A549 (cell line): ENCODE results near the gene CRK. TPM values are rescaled to one million over a fixed set of nuclear protein-coding genes. Genes with fewer than 3 reads are reported as not detected.

Experiments
- ATAC-seq, 2 experiments: fragments of 200-7000 bp in 1 of 2; fragments of >200 bp in 1 of 2; cut with Nextera tagmentation in 1 of 2; cut with Tn5 transposase in 1 of 2; 3 replicates each; pipeline versions ENCODE4 v1.8.0 to v1.9.1; 2018 to 2020; ENCODE audit warnings: mild to moderate bottlenecking in 1 of 2, moderate library complexity in 1 of 2
- CTCF ChIA-PET: fragments of 300-600 bp; sonication (Branson Sonifier 250); formaldehyde crosslinking; extraction: SDS; loops from one replicate; lab custom pipeline; 2021; ENCODE audit warnings: antibody characterized with exemption, inconsistent platforms; lab: Yijun Ruan, JAX
- POLR2A ChIA-PET: fragments of 350-600 bp; formaldehyde crosslinking; extraction: SDS; loops from one replicate; lab custom pipeline; 2021; ENCODE audit warnings: antibody characterized with exemption, inconsistent platforms; lab: Yijun Ruan, JAX
- DNase-seq, 2 experiments: peaks; one replicate each; pipeline versions ENCODE4 v3.0.0 to v3.0.0-alpha.2; 2011 to 2016; ENCODE audit warnings: low read depth in 1 of 2, low spot score in 1 of 2
- FAIRE-seq: peaks from 2 replicates; lab custom pipeline; 2011; peaks lifted over from hg19 to GRCh38; lab: Jason Lieb, UNC
- H3K27ac ChIP-seq, 2 experiments: fragments of >200 bp; sonication (Bioruptor Twin); formaldehyde crosslinking; 3 replicates each; pipeline ENCODE4 v1.5.1; 2016 to 2017
- H3K4me1 ChIP-seq: fragments of >200 bp; sonication (Bioruptor Twin); formaldehyde crosslinking; 3 replicates; pipeline ENCODE4 v1.6.1; 2016
- H3K4me2 ChIP-seq: fragments of >200 bp; sonication (Bioruptor Twin); formaldehyde crosslinking; 3 replicates; pipeline ENCODE4 v1.6.1; 2016
- H3K4me3 ChIP-seq: fragments of >200 bp; sonication (Bioruptor Twin); formaldehyde crosslinking; 3 replicates; pipeline ENCODE4 v1.5.1; 2016
- H3K9me3 ChIP-seq: fragments of >200 bp; sonication (Bioruptor Twin); formaldehyde crosslinking; 3 replicates; pipeline ENCODE4 v1.6.1; 2016
- CBX2 ChIP-seq: fragments of 200-600 bp; sonication (generic); IDR thresholded peaks from 2 replicates; pipeline ENCODE4 v1.6.1; 2016; ENCODE audit warnings: low read depth, mild to moderate bottlenecking, borderline replicate concordance
- EHMT2 ChIP-seq: fragments of 200-600 bp; sonication (generic); IDR thresholded peaks from 2 replicates; pipeline ENCODE4 v1.6.1; 2016; ENCODE audit warnings: antibody characterized with exemption, low read depth, mild to moderate bottlenecking, moderate library complexity
- EP300 ChIP-seq, 2 experiments: fragments of >200 bp; sonication (Bioruptor Twin); formaldehyde crosslinking; IDR thresholded peaks; 2 replicates in 1 of 2; 3 replicates in 1 of 2; pipeline ENCODE4 v1.6.1; 2016 to 2017
- FOSB ChIP-seq: fragments of 250-450 bp; sonication (Bioruptor Pico); IDR thresholded peaks from 2 replicates; pipeline ENCODE4 v1.5.0; 2020; ENCODE audit warnings: mild to moderate bottlenecking, moderate library complexity
- GATA3 ChIP-seq: IDR thresholded peaks from 2 replicates; pipeline ENCODE4 v1.6.1; 2012; ENCODE audit warnings: borderline replicate concordance
- HDAC2 ChIP-seq: fragments of 200-600 bp; sonication (generic); IDR thresholded peaks from 2 replicates; pipeline ENCODE4 v1.6.1; 2016
- HEYL ChIP-seq: fragments of 250-450 bp; sonication (Bioruptor Pico); IDR thresholded peaks from 2 replicates; pipeline ENCODE4 v1.8.0; 2021; ENCODE audit warnings: mild to moderate bottlenecking, moderate library complexity
- HOXA7 ChIP-seq: fragments of 250-450 bp; sonication (Bioruptor Pico); IDR thresholded peaks from 2 replicates; pipeline ENCODE4 v1.5.0; 2020; ENCODE audit warnings: mild to moderate bottlenecking, moderate library complexity
- HOXB13 ChIP-seq: fragments of 250-450 bp; sonication (Bioruptor Pico); IDR thresholded peaks from 2 replicates; pipeline ENCODE4 v1.5.0; 2020; ENCODE audit warnings: low read depth, mild to moderate bottlenecking, moderate library complexity
- JUNB ChIP-seq: fragments of >200 bp; sonication (Bioruptor Twin); formaldehyde crosslinking; IDR thresholded peaks from 2 replicates; pipeline ENCODE4 v1.6.1; 2016
- KDM5A ChIP-seq: fragments of 200-600 bp; sonication (generic); IDR thresholded peaks from 2 replicates; pipeline ENCODE4 v1.6.1; 2016; ENCODE audit warnings: antibody characterized with exemption, mild to moderate bottlenecking
- MAFK ChIP-seq: fragments of 450-650 bp; IDR thresholded peaks from 2 replicates; pipeline ENCODE4 v1.6.1; 2014; ENCODE audit not compliant: partially characterized antibody
- NFE2L2 ChIP-seq: fragments of 150-350 bp; conservative IDR thresholded peaks from 2 replicates; pipeline ENCODE4 v1.6.1; 2014; ENCODE audit warnings: low read length
- NPAS2 ChIP-seq: fragments of 250-450 bp; sonication (Bioruptor Pico); IDR thresholded peaks from 2 replicates; pipeline ENCODE4 v1.8.0; 2022; ENCODE audit warnings: mild to moderate bottlenecking, moderate library complexity, borderline replicate concordance
- NR3C1 ChIP-seq: fragments of >200 bp; sonication (Bioruptor Twin); formaldehyde crosslinking; IDR thresholded peaks from 3 replicates; pipeline ENCODE4 v1.6.1; 2017
- PHF8 ChIP-seq: fragments of 200-600 bp; sonication (generic); IDR thresholded peaks from 2 replicates; pipeline ENCODE4 v1.6.1; 2016; ENCODE audit warnings: low read depth, mild to moderate bottlenecking, antibody characterized with exemption, moderate library complexity, borderline replicate concordance
- POLR2A ChIP-seq: IDR thresholded peaks from 2 replicates; pipeline ENCODE4 v1.6.1; 2012; ENCODE audit warnings: mild to moderate bottlenecking, low read length
- RARB ChIP-seq: fragments of 250-450 bp; sonication (Bioruptor Pico); IDR thresholded peaks from 2 replicates; pipeline ENCODE4 v1.8.0; 2021; ENCODE audit warnings: mild to moderate bottlenecking, moderate library complexity
- RCOR1 ChIP-seq: fragments of 150-350 bp; IDR thresholded peaks from 2 replicates; pipeline ENCODE4 v1.6.1; 2014; ENCODE audit warnings: antibody characterized with exemption, low read length, low read depth
- REST ChIP-seq: fragments of 200-600 bp; sonication (generic); IDR thresholded peaks from 2 replicates; pipeline ENCODE4 v1.6.1; 2016; ENCODE audit warnings: antibody characterized with exemption, mild to moderate bottlenecking, moderate library complexity
- RNF2 ChIP-seq: fragments of 200-600 bp; sonication (generic); IDR thresholded peaks from 2 replicates; pipeline ENCODE4 v1.6.1; 2016; ENCODE audit warnings: low read depth, mild to moderate bottlenecking, antibody characterized with exemption, moderate library complexity, borderline replicate concordance
- SREBF2 ChIP-seq: fragments of 450-650 bp; IDR thresholded peaks from 2 replicates; pipeline ENCODE4 v1.6.1; 2014; ENCODE audit warnings: mild to moderate bottlenecking, moderate library complexity
- TFCP2L1 ChIP-seq: fragments of 250-450 bp; sonication (Bioruptor Pico); IDR thresholded peaks from 2 replicates; pipeline ENCODE4 v1.5.0; 2021; ENCODE audit warnings: mild to moderate bottlenecking
- TP53 ChIP-seq: fragments of 250-450 bp; sonication (Bioruptor Pico); IDR thresholded peaks from 2 replicates; pipeline ENCODE4 v1.5.0; 2021; ENCODE audit warnings: mild to moderate bottlenecking, moderate library complexity
- ZC3H11A ChIP-seq: fragments of 450-650 bp; IDR thresholded peaks from 2 replicates; pipeline ENCODE4 v1.6.1; 2014; ENCODE audit warnings: antibody characterized with exemption, mild to moderate bottlenecking
- ZNF302 ChIP-seq: fragments of 250-450 bp; sonication (Bioruptor Pico); IDR thresholded peaks from 2 replicates; pipeline ENCODE4 v1.9.0; 2021; ENCODE audit warnings: inconsistent platforms, mild to moderate bottlenecking, moderate library complexity
- WGBS: methylation state at CpG from one replicate; pipeline ENCODE4 v1.1.6; 2017; ENCODE audit errors: missing lambda C conversion rate; 5-methylcytosine and 5-hydroxymethylcytosine counted together
- polyA plus RNA-seq, 4 experiments: library from polyadenylated mRNA; depleted of rRNA in 3 of 4; stranded (reverse); fragments of >200 nt; fragmentation: RNase III in 1 of 4; extraction: RNeasy Plus Mini Kit Qiagen cat#74134 plus additional on column Dnase treatment in 1 of 4; gene quantifications; 2 replicates in 3 of 4; 3 replicates in 1 of 4; pipeline ENCODE4 v1.2.3, GENCODE V29; 2011 to 2017
- TF ChIP-seq, protein P1 (sequence below): IDR thresholded peaks from 2 replicates; pipeline ENCODE4 v1.6.1; 2012; ENCODE audit warnings: low read depth, borderline replicate concordance
- TF ChIP-seq, protein P2 (sequence below): IDR thresholded peaks from 2 replicates; pipeline ENCODE4 v1.6.1; 2012
- TF ChIP-seq, protein P3 (sequence below): fragments of >200 bp; sonication (Bioruptor Twin); formaldehyde crosslinking; IDR thresholded peaks from 2 replicates; pipeline ENCODE4 v1.6.1; 2016
- TF ChIP-seq, protein P4 (sequence below): fragments of >200 bp; sonication (Bioruptor Twin); formaldehyde crosslinking; IDR thresholded peaks from 3 replicates; pipeline ENCODE4 v1.6.1; 2016

The CRK gene
- polyA plus RNA-seq, 2 of the 4 experiments (the other 2 are of a cell fraction): 76.5 to 124 TPM

GRCh38 chr17:1413281-1413791 lies 42.7 kb downstream of the CRK start (continued):
- TF ChIP-seq HOXB13 (CRISPR knock-in tag) (no peak), TP53 (CRISPR knock-in tag) (no peak), RNF2 (no peak), KDM5A (no peak), ZNF302 (CRISPR knock-in tag) (no peak), HOXA7 (CRISPR knock-in tag) (no peak), ZC3H11A (no peak)

DNA sequence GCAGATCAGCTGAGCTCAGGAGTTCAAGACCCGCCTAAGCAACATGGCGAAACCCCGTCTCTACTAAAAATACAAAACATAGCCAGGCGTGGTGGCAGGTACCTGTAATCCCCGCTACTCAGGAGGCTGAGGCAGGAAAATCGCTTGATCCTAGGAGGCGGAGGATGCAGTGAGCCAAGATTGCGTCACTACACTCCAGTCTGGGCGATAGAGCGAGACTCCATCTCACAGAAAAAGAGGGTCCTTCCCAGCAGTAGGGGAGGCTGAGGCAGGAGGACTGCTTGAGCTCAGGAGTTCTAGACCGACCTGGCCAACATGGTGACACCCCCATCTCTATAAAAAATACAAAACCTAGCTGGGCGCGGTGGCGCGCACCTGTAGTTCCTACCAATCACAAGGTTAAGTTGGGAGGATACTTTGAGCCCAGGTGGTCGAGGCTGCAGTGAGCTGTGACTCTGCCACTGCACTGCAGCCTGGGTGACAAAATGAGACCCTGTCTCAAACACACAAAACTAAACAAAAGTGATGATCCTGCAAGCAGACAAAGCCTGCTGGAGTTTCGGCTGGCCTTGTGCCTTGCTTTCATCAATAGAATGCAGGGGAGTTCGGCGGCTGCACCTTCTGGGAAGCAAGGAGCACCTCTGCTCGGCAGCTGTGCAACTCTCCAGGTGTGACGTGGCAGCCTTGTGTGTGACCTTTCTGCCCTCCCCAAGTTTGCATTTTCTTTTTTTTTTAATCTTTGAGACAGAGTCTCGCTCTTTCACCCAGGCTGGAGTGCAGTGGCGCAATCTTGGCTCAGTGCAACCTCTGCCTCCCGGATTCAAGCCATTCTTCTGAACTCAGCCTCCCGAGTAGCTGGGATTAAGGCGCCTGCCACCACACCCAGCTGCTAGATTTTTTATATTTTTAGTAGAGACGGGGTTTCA lies 43.6 kb downstream of the CRK start:
- CTCF ChIA-PET: interaction anchor here (1.1 to 2.9 kb wide), 4 partner anchors 12 to 47 kb away, joined by 3 to 10 read pairs (median 3); no protein-coding TSS in a partner anchor
- Histone ChIP-seq H3K9me3 (no peaks in the 10 kb centered on the region), H3K4me1 (no peaks in the 10 kb centered on the region), H3K4me2 (no peak overlapping the region), H3K4me3 (no peak overlapping the region), H3K27ac (no peak overlapping the region)
- DNase-seq (no peak), FAIRE-seq (no peak), ATAC-seq (no peak)
- TF ChIP-seq NFE2L2 (no peak), POLR2A (no peak), NPAS2 (no peak), FOSB (CRISPR knock-in tag) (no peak), GATA3 (no peak), HDAC2 (no peak), RARB (CRISPR knock-in tag) (no peak), JUNB (no peak), ZNF302 (CRISPR knock-in tag) (no peak), EHMT2 (no peak), CBX2 (no peak), EP300 (IDR thresholded peaks at IDR 0.05) (no peak), PHF8 (no peak), ZC3H11A (no peak), HEYL (CRISPR knock-in tag) (no peak)
- TF ChIP-seq, protein P1, sequence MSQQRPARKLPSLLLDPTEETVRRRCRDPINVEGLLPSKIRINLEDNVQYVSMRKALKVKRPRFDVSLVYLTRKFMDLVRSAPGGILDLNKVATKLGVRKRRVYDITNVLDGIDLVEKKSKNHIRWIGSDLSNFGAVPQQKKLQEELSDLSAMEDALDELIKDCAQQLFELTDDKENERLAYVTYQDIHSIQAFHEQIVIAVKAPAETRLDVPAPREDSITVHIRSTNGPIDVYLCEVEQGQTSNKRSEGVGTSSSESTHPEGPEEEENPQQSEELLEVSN: no peak
- TF ChIP-seq, protein P2, sequence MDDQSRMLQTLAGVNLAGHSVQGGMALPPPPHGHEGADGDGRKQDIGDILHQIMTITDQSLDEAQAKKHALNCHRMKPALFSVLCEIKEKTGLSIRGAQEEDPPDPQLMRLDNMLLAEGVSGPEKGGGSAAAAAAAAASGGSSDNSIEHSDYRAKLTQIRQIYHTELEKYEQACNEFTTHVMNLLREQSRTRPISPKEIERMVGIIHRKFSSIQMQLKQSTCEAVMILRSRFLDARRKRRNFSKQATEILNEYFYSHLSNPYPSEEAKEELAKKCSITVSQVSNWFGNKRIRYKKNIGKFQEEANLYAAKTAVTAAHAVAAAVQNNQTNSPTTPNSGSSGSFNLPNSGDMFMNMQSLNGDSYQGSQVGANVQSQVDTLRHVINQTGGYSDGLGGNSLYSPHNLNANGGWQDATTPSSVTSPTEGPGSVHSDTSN: no peak
- TF ChIP-seq, protein P3, sequence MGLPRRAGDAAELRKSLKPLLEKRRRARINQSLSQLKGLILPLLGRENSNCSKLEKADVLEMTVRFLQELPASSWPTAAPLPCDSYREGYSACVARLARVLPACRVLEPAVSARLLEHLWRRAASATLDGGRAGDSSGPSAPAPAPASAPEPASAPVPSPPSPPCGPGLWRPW: no peak
- 79% methylated on average over 26 of the region's 27 CpGs for WGBS
- POLR2A ChIA-PET: no interaction called here

GRCh38 chr17:1402262-1402586 lies 53.8 kb downstream of the CRK start:
- DNase-seq: no peak
- no peak for FAIRE-seq
- no peak for ATAC-seq
- CTCF ChIA-PET: interaction anchor here (1.1 to 1.8 kb wide), 2 partner anchors 37 to 76 kb away, joined by 4 to 11 read pairs; no protein-coding TSS in a partner anchor
- Histone ChIP-seq H3K4me1 (peaks cover 15% of the 10 kb centered on the region), H3K4me3 (no peak overlapping the region), H3K9me3 (no peaks in the 10 kb centered on the region), H3K27ac (no peak overlapping the region), H3K4me2 (no peak overlapping the region)
- 77% methylated on average over 4 of the region's 4 CpGs for WGBS
- POLR2A ChIA-PET: no interaction called here
- TF ChIP-seq MAFK (no peak), NPAS2 (no peak), JUNB (no peak), TFCP2L1 (CRISPR knock-in tag) (no peak), REST (no peak), RARB (CRISPR knock-in tag) (no peak), NR3C1 (no peak), RCOR1 (no peak), SREBF2 (no peak)
- TF ChIP-seq, protein P4, sequence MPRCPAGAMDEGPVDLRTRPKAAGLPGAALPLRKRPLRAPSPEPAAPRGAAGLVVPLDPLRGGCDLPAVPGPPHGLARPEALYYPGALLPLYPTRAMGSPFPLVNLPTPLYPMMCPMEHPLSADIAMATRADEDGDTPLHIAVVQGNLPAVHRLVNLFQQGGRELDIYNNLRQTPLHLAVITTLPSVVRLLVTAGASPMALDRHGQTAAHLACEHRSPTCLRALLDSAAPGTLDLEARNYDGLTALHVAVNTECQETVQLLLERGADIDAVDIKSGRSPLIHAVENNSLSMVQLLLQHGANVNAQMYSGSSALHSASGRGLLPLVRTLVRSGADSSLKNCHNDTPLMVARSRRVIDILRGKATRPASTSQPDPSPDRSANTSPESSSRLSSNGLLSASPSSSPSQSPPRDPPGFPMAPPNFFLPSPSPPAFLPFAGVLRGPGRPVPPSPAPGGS: no peak
